ENCODE measurements around the gene KLHL15. TPM values are rescaled to one million over a fixed set of nuclear protein-coding genes. Genes with fewer than 3 reads are reported as not detected.
"Not testable (repeated sequence)": the region's sequence is repeated elsewhere in the genome, so short reads cannot be mapped to it uniquely, and the experiment has no call there.

KLHL15 gene
- total RNA-seq, 1 donor from 2014 or later = 7.1 TPM

DNA sequence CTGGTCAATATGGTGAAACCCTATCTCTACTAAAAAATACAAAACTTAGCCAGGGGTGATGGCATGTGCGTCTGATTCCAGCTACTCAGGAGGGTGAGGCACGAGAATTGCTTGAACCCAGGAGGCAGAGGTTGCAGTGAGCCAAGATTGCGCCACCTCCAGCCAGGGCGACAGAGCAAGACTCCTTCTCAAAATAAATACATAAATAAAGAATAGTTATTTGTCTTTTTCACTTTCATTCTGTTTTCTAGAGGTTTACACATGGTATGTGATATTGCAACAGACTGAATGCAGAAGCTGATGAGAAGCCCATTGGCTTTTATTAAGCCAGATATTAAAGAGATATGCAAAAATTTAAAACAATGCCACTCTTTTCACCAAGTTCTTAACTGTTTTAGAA lies 8.2 kb downstream of the KLHL15 start:
- no peak for DNase-seq (ENCODE audit: low read depth in 2 of 2)

DNA sequence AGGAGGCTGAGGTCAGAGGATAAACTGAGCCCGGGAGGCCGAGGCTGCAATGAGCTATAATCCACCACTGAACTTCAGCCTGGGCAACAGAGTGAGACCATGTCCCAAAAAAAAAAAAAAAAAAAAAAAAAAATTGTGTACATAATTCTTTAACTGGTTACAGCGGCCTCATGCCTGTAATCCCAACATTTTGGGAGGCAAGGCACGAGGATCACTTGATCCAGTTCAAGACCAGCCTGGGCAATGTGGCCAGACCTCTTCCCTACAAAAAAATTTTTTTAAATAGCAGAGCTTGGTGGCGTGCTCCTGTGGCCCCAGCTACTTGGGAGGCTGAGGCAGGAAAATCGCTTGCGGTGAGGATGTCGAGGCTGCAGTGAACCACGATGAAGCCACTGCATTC lies 9.3 kb downstream of the KLHL15 start:
- no peak for DNase-seq (ENCODE audit: low read depth in 2 of 2)

DNA sequence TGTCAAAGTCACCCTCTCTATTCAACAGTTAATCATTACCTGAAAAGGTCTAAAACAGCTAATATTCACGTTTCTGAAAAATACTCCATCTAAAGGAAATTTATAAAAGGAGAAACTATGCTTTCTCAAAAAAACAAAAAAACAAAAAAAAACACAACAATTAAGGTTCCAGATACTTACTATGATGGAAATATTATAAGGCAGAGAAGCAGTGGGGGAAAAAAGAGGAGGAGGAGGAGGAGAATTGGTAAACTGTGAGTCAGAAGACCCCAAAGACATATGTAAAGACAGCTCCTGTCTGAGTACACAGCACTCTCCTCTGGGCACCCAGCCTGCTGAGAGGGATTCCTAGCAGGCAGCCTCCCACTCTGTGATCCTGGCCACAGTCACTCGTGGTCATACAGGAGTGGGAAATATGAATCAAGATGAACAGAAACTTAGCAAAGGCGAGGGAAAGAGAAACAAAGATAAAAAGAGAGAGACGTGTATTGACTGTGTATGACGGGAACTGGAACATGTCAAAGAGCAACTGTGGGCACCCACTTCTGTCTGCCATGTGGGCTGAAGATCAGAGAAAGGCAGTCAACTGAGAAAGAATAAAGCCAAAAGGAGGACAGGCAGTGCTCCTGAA lies 12.5 kb downstream of the KLHL15 start:
- DNase-seq (ENCODE audit: low read depth in 2 of 2) = no peak

DNA sequence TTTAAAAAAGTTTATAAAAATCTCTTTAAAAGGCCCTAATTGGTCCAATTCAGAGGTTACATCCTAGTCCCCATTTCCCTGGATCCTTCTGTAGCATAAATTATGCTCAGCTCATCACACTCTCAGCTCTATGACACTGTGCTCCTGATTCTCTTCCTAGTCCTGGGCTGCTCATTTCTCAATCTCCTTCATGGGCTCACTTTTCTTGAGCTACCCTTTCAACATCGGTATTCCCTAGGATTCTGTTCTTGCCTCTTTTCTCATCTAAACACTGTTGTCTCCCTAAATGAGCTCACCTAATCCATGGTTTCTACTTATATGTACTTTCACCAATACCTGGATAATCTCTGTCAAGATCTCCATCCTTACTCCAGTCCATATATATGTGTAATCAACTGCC lies 14.7 kb downstream of the KLHL15 start:
- DNase-seq (ENCODE audit: low read depth in 2 of 2) = no peak

DNA sequence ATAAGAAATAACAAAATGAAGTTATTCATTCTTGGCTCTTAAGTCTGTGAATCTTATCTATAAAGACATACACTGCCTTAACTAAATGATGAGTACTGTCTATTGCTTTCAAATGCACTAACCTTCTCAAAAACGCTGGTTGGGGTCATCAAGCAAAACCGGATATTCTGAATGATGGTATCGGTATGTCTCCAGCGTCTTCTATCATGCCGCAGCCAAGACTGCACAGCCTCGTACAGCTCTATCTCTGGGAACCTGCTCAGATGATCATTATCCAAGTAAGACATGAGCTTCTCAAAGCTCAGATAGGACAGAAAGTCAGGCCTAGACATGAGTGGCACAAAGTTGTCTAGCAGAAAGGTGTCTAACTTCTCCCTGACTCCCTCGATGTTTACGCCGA lies 21.1 kb downstream of the KLHL15 start:
- DNase-seq (ENCODE audit: low read depth in 2 of 2) = no peak

DNA sequence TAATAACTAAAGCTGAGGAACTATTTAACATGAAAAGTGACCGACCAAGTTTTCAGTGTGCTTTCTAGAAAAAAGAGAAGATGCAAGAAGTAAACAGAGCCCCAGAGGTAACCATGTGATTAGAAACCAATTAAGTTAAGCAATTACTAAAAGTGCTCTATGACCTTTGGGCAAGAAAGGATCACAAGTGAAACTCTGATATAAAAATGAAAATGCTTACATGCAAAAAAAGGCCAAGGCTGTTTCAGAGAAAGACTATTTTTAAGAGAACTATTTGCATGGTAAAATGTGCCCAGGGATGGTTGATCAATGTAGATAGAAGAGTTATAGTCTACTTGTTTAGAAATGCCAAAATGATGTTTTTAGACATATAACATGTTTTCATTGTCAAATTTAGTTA lies 22.0 kb downstream of the KLHL15 start:
- DNase-seq (ENCODE audit: low read depth in 2 of 2) = no peak

DNA sequence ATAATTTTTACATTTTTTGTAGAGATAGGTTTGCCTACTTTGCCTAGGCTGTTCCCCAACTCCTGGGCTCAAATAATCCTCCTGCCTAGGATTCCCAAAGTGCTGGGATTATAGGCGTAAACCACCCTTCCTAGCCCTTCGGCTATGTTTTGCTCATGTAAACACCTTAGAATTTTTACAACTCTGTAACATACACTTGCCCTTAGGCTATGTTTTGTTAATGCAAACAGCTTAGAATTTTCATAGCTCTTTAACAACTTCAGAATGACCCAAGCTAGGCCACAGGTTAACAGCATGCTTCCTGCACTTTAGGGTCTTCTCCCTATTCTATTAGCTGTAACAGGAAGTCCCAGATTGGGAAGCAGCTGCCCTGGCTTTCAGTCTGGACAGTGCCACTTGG lies 24.2 kb downstream of the KLHL15 start:
- no peak for DNase-seq (ENCODE audit: low read depth in 2 of 2)

DNA sequence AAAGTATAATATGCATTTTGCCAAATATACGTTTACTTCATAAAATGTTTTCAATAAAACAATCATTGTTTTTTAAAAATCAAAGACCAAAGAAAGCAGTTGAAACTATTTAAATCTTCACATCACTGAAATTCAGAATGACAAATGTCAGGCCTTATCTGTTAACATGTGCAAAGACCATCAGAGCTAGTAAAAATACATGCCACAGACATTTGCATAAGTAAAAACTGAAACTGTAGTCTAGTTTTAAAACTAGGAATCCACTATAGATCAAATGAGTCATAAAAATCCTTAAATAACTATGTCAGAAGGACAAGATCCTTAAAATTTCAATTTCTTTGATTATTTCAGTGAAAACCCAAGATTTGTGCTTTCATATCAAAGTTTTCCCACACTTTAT lies 24.8 kb downstream of the KLHL15 start:
- no peak for DNase-seq (ENCODE audit: low read depth in 2 of 2)

DNA sequence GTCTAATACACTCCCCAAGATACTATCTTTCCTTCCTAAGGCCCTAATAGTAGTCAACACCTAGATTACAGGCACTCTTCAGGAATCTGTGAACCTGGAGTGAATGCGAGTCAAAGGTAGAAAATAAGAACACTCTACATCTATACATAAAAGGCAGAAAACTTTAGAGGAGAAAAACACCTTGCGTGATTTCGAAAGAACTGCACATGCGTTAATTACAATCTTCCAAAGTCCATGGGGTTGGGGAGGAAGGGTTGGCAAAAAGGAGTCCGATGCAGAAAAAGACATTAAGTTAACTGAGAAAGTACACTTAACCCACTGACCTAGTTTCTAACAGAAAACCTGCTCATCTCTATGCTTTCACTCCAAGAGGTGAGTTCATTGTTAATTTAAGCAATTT lies 27.3 kb downstream of the KLHL15 start:
- DNase-seq (ENCODE audit: low read depth in 2 of 2) = no peak

DNA sequence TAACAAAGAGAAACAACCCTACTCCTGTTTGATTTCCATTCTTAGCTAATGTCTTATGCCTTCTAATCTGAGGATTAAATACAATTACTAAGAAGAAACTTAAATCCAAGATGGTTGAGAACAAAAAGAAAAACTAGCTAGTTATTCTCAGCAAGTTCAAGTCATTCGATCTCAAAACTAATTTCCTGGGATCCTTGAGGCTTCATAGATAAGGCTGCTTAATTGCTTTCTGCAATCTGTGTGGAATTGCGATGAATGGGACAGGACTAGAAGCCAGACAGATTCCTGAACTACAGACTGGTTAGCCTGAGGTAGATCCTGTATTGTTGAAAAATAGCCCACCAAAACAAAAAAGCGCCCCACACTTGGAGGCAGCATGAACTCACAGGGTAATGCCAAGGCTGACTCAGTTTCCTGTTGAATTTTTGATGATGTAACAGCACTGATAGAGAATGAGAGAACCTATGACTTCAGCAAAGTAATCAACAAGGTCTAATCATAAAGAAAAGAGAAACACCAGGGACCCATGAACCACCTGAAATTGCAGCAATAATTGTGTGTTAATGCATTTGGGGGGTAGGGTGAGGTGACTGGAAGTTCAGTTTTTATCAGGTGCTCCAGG lies 33.9 kb downstream of the KLHL15 start:
- peak; percentile 56 to 57 for DNase-seq (ENCODE audit: low read depth in 2 of 2)

DNA sequence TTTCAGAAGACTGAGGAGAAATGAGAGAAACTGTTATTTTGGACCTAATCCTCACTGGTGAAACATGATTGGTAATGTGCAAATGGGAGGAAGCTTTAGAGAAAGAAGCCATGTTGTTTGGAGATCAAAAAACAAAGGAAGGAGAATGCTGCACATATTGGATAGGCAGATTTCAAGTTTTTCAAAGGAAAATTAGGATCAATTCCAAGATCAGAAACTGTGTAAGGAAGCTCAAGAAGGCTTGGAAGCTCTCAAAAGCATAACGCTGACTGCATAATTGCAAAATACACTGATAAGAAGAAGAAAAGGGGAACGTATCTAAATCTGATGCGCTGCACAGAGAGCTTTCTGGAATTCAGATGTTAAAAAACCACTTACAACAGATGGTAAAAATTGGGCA lies 34.6 kb downstream of the KLHL15 start:
- DNase-seq (ENCODE audit: low read depth in 2 of 2) = no peak

DNA sequence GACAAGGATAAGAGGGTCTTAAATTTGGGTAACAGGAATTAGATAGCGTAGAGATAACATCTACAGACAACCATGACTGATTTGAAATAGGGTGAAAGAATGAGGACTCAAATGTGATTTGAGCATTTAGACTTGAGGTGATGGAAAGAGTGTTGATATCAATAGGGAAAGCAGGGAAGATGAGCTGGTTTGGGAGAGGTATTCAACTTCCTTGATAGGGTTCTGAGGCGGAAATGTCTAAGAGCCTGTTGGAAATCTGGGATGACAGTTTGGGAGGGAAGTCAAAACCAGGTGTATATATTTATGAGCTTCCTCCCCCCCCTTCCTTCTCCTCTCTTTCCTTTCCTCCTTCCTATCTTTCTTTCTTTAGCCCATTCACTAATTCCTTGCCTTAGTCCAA lies 36.5 kb downstream of the KLHL15 start:
- DNase-seq (ENCODE audit: low read depth in 2 of 2) = no peak

DNA sequence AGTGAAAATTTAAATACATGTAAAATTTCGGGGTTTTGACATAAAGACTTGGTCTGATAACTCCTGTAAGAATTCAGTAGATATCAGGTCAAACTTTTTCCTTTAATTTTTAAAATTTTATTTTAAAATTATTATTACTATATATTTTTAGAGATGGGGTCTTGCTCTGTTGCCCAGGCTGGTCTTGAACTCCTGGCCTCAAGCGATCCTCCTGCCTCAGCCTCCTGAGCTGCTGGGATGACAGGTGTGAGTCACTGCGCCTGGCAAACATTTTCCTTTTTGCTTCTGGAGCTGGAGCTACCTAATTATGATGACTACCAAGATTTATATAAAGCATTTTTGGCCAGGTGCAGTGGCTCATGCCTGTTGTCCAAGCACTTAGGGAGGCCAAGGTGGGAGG lies 37.3 kb downstream of the KLHL15 start:
- no peak for DNase-seq (ENCODE audit: low read depth in 2 of 2)

DNA sequence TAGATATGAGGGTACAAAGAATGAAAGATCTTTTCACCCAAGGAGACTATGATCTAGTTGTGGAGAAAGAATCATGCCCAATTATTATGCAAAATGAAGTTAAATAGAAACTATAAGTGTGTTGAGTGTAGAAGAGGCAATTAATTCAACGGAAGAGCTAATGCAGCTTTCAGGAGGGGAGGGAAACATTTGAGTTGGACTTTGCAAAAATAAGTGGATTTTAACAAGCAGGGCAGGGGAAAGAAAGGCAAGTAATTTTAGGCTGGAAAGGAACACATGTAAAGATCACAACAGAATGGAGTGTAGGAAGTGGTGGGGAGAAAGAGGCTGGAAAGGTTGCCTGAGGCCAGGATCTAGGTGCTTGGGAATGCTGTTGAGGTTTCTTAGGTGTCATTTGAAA lies 44.1 kb downstream of the KLHL15 start:
- DNase-seq (ENCODE audit: low read depth in 2 of 2) = no peak

DNA sequence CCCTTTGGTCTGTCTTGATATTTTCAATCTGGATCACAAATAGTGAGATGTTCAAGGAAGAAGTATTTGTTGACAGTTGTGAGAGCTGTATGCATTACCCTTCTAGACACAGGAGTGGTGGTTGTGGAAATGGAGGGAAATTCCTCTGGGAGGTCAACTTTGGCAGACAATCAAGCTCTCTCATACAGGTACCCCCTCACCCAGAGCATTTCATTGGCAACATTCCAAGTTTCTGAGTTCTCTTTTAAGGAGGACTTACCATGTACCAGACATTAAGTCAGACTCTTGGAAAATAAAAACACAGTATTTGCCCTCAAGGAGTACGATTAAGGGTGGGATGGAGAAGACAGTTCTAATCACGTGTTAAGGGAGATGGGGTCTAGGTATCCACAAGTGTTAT lies 45.3 kb downstream of the KLHL15 start:
- DNase-seq (ENCODE audit: low read depth in 2 of 2) = no peak

DNA sequence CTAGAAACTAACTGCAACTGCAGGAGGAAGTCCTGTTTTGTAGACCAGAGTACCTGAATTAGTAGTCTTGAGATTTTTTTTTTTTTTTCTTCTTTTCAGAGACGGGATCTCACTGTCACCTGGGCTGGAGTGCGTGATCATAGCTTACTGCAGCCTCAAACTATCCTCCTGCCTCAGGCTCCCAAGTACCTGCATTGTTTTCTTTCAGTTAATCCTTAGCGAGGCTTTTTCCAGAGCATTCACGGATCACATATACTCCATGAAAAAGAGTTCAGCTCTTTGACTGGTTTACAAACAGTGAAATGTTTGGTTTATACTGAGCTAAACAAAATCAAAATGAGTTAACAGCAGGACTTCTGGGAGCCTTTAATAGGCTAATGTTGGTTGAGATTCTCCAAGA lies 45.8 kb downstream of the KLHL15 start:
- DNase-seq (ENCODE audit: low read depth in 2 of 2) = no peak

DNA sequence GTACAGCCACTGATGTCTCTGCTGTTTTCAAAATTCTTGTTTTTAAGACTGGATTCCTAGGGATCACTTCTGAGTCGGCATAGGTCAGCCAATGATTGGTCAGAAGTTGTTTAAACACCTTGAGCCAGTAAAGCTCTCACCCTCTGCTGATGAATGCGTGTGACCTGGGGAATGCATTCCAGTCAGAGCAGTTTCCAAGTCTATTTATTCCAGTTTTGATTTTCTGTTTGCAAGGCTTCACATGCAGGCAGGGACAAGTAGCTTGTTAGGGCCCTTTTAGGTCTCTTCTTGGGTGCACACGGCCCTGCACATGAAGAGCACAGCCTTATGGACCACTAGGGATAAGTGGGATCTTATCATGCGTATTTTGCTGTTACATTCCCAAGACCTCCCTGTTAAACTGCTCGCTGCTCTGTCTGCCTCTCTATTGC lies 47.0 kb downstream of the KLHL15 start:
- no peak for DNase-seq (ENCODE audit: low read depth in 2 of 2)

DNA sequence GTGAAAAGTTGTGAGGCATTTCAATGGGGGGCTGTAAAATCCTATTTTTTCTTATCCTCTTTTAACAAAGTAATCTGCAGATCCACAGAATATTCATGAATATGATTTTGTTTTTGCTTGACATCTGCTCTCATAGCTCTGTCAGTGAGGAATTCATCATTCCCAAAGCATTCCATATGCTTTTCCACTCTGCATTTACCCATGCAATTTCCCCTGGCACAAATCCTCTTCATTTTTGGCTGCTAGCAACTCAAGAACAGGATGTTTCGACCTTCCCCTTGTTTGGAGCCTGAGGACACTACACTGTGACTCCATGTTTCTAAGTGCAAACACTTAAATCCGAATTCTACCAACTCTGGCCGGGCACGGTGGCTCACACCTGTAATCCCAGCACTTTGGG lies 48.5 kb downstream of the KLHL15 start:
- no peak for DNase-seq (ENCODE audit: low read depth in 2 of 2)

DNA sequence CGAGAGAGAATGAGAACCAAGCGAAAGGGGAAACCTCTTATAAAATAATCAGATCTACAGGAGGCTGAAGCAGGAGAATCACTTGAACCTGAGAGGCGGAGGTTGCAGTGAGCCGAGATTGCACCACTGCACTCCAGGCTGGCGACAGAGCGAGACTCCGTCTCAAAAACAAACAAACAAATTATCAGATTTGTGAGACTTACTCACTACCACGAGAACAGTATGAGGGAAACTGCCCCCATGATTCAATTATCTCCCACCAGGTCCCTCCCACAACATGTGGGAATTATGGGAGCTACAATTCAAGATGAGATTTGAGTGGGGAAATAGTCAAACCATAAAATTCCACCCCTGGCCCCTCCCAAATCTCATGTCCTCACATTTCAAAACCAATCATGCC lies 61.4 kb downstream of the KLHL15 start:
- DNase-seq (ENCODE audit: low read depth in 2 of 2) = not testable (repeated sequence)

DNA sequence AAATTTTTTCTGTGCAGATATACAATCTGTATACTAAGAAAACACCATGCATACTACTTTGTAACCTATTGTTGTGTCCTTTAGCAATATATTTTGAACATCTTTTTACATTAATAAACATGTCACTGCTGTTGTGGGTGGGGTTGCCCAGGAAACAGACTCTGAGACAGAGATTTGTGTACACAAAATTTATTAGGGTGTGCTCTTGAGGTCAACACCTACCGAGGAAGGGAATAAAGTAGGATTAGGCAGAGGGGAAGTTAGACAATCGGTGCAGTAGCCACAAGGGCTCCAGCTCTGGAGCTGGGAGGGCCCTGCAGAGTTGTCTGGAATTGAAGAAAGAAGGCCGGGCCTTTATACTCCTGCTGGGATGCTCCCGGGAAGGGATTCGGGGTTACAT lies 62.8 kb downstream of the KLHL15 start:
- no peak for DNase-seq (ENCODE audit: low read depth in 2 of 2)

DNA sequence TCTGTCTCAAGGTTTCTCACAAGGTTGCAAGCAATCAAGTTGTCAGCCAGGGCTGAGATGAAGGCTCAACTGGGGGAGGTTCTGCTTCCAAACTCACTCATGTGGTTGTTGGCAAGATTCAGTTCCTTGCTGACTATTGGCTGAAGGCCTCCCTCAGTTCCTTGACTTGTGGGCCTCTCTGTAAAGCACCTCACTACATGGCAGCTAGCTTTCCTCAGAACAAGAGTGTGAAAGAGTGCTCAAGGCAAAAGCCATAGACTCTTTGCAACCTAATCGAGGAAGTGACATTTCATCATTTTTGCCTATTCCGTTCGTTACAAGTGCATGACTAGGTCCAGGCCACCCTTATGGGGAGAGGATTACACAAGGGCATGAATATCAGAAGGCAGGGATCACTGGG lies 67.2 kb downstream of the KLHL15 start:
- no peak for DNase-seq (ENCODE audit: low read depth in 2 of 2)

DNA sequence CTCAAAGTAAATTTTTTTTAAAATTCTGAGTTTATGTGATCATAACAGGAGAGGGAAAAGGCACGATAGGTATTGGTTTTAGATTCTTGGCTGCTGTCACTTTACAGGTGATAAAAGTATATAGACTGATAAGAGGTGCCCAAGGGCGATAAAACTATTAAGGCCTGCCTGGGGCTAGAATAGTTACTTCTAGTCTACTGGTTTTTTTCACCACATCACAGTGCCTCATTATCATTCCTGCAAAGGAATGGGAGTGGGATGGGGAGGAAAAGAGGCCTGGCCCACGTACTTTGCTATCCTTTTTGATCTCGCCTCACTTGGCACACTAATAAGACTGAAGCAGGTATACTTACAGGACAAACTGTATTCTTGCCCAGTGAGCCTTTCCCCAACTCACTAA lies 72.6 kb downstream of the KLHL15 start:
- DNase-seq (ENCODE audit: low read depth in 2 of 2) = no peak

DNA sequence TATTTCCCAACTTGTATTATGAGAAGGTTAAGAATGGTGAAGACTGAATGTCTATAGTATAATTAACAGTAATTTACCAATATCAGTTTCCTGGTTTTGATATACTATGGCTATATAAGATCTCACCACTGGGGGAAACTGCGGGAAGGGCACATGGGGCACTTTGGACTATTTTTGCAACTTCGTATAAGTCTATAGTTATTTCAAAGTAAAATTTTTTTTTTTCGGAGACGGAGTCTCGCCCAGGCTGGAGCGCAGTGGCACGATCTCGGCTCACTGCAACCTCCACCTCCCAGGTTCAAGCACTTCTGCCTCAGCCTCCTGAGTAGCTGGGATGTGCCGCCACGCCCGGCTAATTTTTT lies 73.1 kb downstream of the KLHL15 start:
- no peak for DNase-seq (ENCODE audit: low read depth in 2 of 2)

Data from lung microvascular endothelial cell (primary cell).